COR-L47 (cell line): ENCODE data around the gene GABRA4.

Source experiments
- DNase-seq: peaks from one replicate; lab custom pipeline; 2025; lab: John Stamatoyannopoulos, UW

GABRA4 gene

GRCh38 chr4:46927201-46927600 is 66.2 kb downstream of the GABRA4 start:
- DNase-seq: no peak

DNA sequence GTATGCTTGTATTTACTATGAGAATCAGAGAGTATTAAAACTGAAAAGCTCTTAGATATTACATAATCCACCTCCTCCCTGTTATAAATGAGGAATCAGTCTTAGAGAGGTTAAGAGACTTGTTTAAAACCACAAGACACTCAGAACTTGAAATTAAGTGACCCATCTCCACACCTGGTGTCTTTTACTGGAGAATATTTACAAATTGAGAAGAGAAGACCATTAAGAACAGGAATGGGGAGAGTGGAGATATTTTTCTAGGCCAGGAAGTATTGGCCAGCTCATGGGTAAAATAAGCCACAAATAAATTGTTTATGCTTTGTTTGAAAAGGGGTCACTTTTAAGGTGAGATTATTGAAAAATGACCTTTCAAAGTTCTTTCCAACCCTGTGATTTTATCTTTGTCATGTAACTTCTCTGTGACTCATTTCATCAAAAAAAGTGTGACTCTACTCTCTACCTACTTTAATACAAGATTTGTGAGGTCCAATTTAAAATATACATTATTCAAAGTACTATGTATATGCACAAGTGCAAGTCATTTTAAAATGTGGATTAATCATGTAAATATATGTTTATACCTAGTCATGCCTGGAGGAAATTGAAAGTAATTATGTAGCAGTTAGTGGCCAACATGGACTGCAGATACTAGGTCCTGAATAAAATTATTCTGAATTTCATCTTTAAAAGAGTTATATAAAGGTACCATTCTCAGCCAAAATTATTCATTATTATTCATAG is 68.4 kb downstream of the GABRA4 start:
- no peak for DNase-seq

DNA sequence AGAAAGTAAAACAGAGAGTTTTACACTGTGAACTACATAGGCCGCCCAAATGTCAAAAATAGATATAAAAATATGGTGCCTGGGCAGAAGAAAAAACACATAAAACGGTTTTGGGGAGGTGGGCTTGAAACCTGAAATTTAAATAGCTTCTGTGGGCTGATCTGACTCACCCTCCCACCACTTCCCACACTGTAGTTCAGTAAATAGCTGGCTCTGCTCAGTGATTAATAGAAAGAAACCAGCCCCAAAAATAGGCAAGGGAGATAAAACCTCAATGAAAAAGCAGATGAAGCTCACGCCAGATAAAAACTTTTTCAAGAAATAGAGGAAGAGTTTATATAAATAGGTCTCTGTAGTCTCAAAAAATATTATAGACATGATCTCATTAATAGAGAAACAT is 71.2 kb downstream of the GABRA4 start:
- no peak for DNase-seq

DNA sequence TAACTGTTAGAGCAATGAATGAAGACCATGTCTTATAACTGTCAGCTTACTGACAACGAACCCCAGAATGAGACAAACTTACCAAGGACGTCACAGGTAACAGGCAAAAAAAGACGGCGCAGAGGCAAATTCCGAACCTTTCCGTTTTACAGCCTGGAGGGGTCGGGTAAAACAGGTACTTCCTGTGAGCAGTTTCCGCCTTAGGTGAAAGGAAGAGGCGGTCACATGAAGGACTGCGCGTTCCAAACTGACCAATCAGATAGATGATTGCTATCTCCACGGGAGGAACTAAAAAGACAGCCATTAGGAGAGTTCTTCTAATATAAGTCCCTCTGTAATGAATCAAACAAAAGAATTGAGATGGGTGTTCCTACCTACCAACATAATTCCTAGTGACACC is 84.3 kb downstream of the GABRA4 start, which contains the start of gene COX7B2:
TSS of gene COX7B2 (minus strand) at position 168 of the 400 bp plus-strand sequence. CDS start 174,053 bp downstream, outside the sequence.
- no peak for DNase-seq

- no peak for DNase-seq
Observed at GRCh38 chr4:46908148-46908547, 85.2 kb downstream of the GABRA4 start.

DNA sequence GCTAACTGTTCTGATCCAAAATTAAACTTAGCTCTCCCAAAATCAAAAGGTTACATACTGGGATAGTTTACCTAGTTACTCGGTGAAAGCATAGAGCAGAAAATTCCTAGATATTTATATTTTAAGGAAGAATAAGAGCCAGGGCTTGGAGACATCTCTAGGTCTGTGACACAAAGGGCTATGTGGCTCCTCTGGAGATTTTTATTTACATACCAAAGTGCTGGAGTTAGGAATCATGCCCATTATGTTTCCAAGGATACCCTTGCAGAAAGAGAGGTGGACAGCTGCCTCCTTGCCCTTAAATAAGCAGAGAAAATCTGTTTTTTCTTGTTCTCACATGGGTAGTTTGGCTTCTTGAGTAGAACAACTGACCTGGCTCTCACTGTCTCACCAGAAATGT is 93.3 kb downstream of the GABRA4 start:
- peak; percentile 35 for DNase-seq

GRCh38 chr4:46894826-46895225 is 98.6 kb downstream of the GABRA4 start:
- DNase-seq: no peak

DNA sequence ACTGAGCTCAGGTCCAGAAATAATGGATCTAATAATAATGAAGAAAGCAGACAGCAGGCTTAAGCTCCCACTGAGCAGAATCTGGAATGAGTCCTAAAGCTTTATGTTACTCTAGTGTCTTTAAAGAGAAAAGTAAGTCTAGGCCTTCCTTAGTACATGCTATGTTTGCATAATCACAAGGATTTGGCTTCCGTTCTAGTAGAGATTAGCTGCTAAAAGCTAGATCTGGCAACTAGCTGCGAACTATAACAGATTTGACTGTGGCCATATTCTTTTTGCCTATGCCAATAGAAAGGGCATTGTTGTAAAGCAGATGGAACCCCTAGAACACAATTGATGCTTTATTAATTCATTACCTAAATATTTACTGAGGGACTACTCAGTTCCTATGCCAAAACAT is 103.3 kb downstream of the GABRA4 start:
- no peak for DNase-seq

DNA sequence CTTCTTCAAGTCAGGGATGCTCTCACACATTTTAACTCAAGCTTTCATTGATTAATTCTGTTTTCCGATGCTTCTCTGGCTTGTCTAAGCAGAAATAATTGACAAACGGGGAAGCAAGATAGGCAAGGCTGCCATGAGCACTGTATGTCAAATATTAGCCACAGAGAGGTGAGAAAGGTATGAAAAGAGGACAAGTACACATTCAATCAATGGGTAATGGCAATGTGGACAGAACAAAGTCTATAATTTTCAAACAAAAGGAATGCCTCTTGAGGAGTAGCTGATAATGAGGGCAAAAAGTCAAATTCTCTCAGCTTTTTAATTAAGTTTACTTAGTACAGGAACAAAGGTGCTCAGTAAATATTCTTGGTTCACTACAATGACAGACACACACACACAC is 104.0 kb downstream of the GABRA4 start:
- DNase-seq: no peak

- no peak for DNase-seq
Observed at GRCh38 chr4:46886711-46887110, 106.7 kb downstream of the GABRA4 start.

GRCh38 chr4:46878641-46879040 is 114.7 kb downstream of the GABRA4 start:
- no peak for DNase-seq

DNA sequence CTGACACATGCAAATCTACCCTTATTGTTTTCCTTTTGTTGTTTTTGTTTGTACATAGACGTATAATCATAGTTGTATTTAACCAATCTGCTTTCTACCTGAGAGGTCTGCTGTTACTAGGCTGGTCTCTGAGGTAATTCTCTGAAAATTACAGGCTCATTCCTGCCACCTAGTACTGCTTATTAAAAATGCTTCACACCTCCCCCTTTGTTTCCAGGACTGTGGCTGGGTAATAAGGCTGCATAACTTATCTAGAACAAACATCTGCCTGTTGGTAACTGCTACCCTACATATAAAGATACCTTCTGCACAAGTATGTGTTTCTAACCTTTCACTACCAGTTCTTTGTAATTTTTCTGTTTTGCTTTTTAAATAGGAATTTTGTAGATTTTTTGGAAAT is 118.6 kb downstream of the GABRA4 start:
- DNase-seq: peak; percentile 13

DNA sequence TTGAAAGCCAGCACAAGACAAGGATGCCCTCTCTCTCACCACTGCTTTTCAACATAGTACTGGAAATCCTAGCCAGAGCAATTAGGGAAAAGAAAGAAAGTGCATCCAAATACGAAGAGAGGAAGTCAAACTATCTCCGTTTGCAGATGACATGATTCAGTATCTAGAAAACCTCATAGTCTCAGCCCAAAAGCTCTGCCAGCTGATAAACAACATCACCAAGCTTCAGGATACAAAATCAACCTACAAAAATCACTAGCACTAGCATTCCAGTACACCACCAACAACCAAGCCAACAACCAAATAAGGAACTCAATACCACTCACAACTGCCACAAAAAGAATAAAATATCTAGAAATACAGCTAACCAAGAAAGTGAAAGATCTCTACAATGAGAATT is 123.0 kb downstream of the GABRA4 start:
- DNase-seq: no peak
